Liver (tissue), 9 donors: Measurements from ENCODE around the gene CHAT. TPM values are rescaled to one million over a fixed set of nuclear protein-coding genes. Genes with fewer than 3 reads are reported as not detected.

Source experiments
- DNase-seq: peaks from one replicate; pipeline ENCODE4 v3.0.0-alpha.2; 2017; ENCODE audit warnings: low spot score
- H3K27ac ChIP-seq, 2 donors: one replicate each; pipeline ENCODE4 v1.7.0; 2013; ENCODE audit warnings: inconsistent platforms in 2 of 2, low read length in 2 of 2, control low read depth in 1 of 2, low read depth in 1 of 2, mild to moderate bottlenecking in 1 of 2
- H3K27me3 ChIP-seq, 4 donors: one replicate each; pipeline versions ENCODE4 v1.6.1 to v1.7.0; 2013; ENCODE audit warnings: low read length in 3 of 4, inconsistent platforms in 1 of 4, mild to moderate bottlenecking in 1 of 4, moderate library complexity in 1 of 4; ENCODE audit not compliant: control insufficient read depth in 4 of 4, insufficient read depth in 4 of 4
- H3K36me3 ChIP-seq, 4 donors: one replicate each; pipeline versions ENCODE4 v1.6.1 to v1.7.0; 2013; ENCODE audit warnings: low read length in 3 of 4, mild to moderate bottlenecking in 3 of 4, low read depth in 1 of 4, moderate library complexity in 1 of 4; ENCODE audit not compliant: control insufficient read depth in 4 of 4, insufficient read depth in 3 of 4
- H3K4me1 ChIP-seq, 4 donors: one replicate each; pipeline versions ENCODE4 v1.6.1 to v1.7.0; 2013; ENCODE audit warnings: low read length in 3 of 4, mild to moderate bottlenecking in 3 of 4, moderate library complexity in 1 of 4; ENCODE audit not compliant: control insufficient read depth in 4 of 4, insufficient read depth in 4 of 4
- H3K4me3 ChIP-seq, 3 donors: one replicate each; pipeline versions ENCODE4 v1.6.1 to v1.7.0; 2013; ENCODE audit warnings: low read length in 3 of 3, control low read depth in 1 of 3, low read depth in 1 of 3, mild to moderate bottlenecking in 1 of 3
- H3K9ac ChIP-seq, 2 donors: one replicate each; pipeline ENCODE4 v1.7.0; 2013; ENCODE audit warnings: low read length in 2 of 2, mild to moderate bottlenecking in 2 of 2, moderate library complexity in 2 of 2, control low read depth in 1 of 2, low read depth in 1 of 2
- H3K9me3 ChIP-seq, 4 donors: one replicate each; pipeline versions ENCODE4 v1.6.1 to v1.7.0; 2013; ENCODE audit warnings: low read length in 3 of 4; ENCODE audit not compliant: control insufficient read depth in 4 of 4
- FOXA1 ChIP-seq: IDR thresholded peaks from 2 replicates; pipeline ENCODE4 v1.6.1; 2016; ENCODE audit warnings: antibody characterized with exemption
- FOXA2 ChIP-seq: IDR thresholded peaks from 2 replicates; pipeline ENCODE4 v1.6.1; 2016; ENCODE audit warnings: antibody characterized with exemption
- GABPA ChIP-seq, 2 donors: IDR thresholded peaks in 1 of 2; conservative IDR thresholded peaks in 1 of 2; 2 replicates each; pipeline ENCODE4 v1.6.1; 2016; ENCODE audit warnings: antibody characterized with exemption in 2 of 2, mild to moderate bottlenecking in 1 of 2, moderate library complexity in 1 of 2
- HNF4A ChIP-seq, 2 donors: conservative IDR thresholded peaks; 2 replicates each; pipeline ENCODE4 v1.6.1; 2016; ENCODE audit warnings: antibody characterized with exemption in 2 of 2, mild to moderate bottlenecking in 2 of 2
- HNF4G ChIP-seq: IDR thresholded peaks from 2 replicates; pipeline ENCODE4 v1.6.1; 2016; ENCODE audit warnings: antibody characterized with exemption
- JUND ChIP-seq, 2 donors: IDR thresholded peaks; 2 replicates each; pipeline ENCODE4 v1.6.1; 2016; ENCODE audit warnings: antibody characterized with exemption in 2 of 2
- NR2F2 ChIP-seq: IDR thresholded peaks from 2 replicates; pipeline ENCODE4 v1.6.1; 2016; ENCODE audit warnings: antibody characterized with exemption
- RAD21 ChIP-seq, 2 donors: IDR thresholded peaks; 2 replicates each; pipeline ENCODE4 v1.6.1; 2016; ENCODE audit warnings: antibody characterized with exemption in 2 of 2, mild to moderate bottlenecking in 2 of 2
- RXRA ChIP-seq, 2 donors: IDR thresholded peaks; 2 replicates each; pipeline ENCODE4 v1.6.1; 2017 to 2018; ENCODE audit warnings: antibody characterized with exemption in 2 of 2, mild to moderate bottlenecking in 1 of 2
- SP1 ChIP-seq: IDR thresholded peaks from 2 replicates; pipeline ENCODE4 v1.6.1; 2018; ENCODE audit warnings: antibody characterized with exemption, mild to moderate bottlenecking
- TAF1 ChIP-seq: conservative IDR thresholded peaks from 2 replicates; pipeline ENCODE4 v1.6.1; 2016; ENCODE audit warnings: antibody characterized with exemption, mild to moderate bottlenecking
- WGBS: extraction: QIAGEN DNeasy Blood & Tissue Kit; methylation state at CpG from one replicate; pipeline ENCODE4 v1.1.7; 2013; 5-methylcytosine and 5-hydroxymethylcytosine counted together
- polyA plus RNA-seq, 2 donors: library from polyadenylated mRNA; stranded (reverse) in 1 of 2; unstranded in 1 of 2; fragments of 200-250 nt in 1 of 2; fragments of >200 nt in 1 of 2; fragmentation: Nextera tagmentation in 1 of 2; extraction: Ambion mirVana in 1 of 2; gene quantifications; one replicate each; pipeline versions ENCODE4 v1.2.1 to v1.2.3, GENCODE V29; 2013 to 2015
- total RNA-seq, 2 donors: library from RNA; depleted of rRNA; stranded (reverse); fragments of >200 nt; gene quantifications; one replicate each; pipeline ENCODE4 v1.2.3, GENCODE V29; 2014
- TF ChIP-seq, protein P1 (sequence below): fragments of 150-350 bp; IDR thresholded peaks from 2 replicates; pipeline ENCODE4 v1.5.1; 2017; ENCODE audit warnings: improper control_type of control experiment, low read depth, low read length; ENCODE audit not compliant: missing input control
- TF ChIP-seq, protein P2 (sequence below): IDR thresholded peaks from 2 replicates; pipeline ENCODE4 v1.6.1; 2016; ENCODE audit warnings: antibody characterized with exemption
- TF ChIP-seq, protein P3 (sequence below): IDR thresholded peaks from 2 replicates; pipeline ENCODE4 v1.6.1; 2016; ENCODE audit warnings: antibody characterized with exemption
- donor health status: healthy.
- donor health status: healthy.
- donor health status: healthy.
- donor health status: healthy.
- donor health status: healthy.

The CHAT gene
- total and polyA plus RNA-seq, 4 donors, result not detected

DNA sequence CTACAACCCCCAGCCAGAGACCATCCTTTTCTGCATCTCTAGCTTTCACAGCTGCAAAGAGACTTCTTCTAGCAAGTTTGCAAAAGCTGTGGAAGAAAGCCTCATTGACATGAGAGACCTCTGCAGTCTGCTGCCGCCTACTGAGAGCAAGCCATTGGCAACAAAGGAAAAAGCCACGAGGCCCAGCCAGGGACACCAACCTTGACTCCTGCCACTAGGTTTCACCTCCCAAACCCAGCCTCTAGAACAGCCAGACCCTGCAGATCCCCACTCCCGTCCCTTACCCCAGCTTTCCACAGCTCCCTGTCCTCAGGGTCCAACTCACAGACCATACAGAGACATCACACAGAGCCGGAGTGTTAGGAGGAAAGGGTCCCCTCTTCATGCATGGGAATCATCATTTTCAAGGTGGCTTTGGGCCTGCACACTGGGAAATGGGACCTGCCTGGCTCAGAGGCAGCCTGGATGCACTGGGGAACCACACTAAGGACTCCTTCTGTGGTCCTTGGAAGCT lies 51.1 kb downstream of the CHAT start:
- TF ChIP-seq JUND (IDR thresholded peaks at IDR 0.05), result no peak
- Histone ChIP-seq H3K27ac (no peak overlapping the region), H3K9ac (no peak overlapping the region), H3K4me3 (no peak overlapping the region), H3K9me3 (no peaks in the 10 kb centered on the region), H3K27me3 (peaks cover 0 to 3% (median 0%) of the 10 kb centered on the region in 4 donors), H3K36me3 (no peaks in the 10 kb centered on the region), H3K4me1 (no peaks in the 10 kb centered on the region)
- DNase-seq, result no peak
- WGBS, result 75% methylated on average over 4 of the region's 4 CpGs

DNA sequence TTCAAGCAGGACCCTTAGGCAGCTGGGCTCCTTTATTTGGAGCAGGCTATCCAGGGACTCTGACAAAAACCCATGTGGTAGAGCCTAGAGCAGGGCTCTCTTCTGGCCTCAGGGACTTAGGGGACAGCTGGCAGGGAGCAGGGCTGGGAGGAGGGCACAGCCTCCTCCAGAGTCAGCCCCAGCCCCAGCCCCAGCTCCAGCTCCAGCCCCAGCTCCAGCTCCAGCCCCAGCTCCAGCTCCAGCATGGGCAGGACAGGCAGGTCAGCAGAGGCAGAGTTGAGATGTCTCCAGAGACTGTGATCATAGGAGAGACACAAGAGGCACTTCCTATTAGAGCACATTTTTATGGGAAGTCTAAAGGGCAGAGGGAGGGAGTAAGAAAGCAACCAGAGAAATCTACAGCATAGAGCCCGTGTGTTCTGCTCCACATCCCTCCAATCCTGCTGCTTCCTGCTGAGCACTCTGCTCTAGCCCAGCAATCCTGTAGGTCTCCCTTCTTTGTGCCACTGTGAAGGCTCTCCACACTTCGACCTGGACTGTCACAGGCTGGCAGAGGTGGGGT lies 52.3 kb downstream of the CHAT start:
- Histone ChIP-seq H3K36me3 (no peaks in the 10 kb centered on the region), H3K9ac (no peak overlapping the region), H3K27ac (no peak overlapping the region), H3K27me3 (peaks cover 0 to 5% (median 0%) of the 10 kb centered on the region in 4 donors), H3K4me1 (no peaks in the 10 kb centered on the region), H3K4me3 (no peak overlapping the region), H3K9me3 (peaks cover 0 to 3% (median 0%) of the 10 kb centered on the region in 4 donors)
- no peak for DNase-seq
- TF ChIP-seq GABPA (IDR thresholded peaks at IDR 0.05 in 1 of 2, conservative IDR thresholded peaks at IDR 0.05 in 1 of 2) (no peak), JUND (IDR thresholded peaks at IDR 0.05) (no peak)
- WGBS, result 40% methylated on average over 2 of the region's 2 CpGs

DNA sequence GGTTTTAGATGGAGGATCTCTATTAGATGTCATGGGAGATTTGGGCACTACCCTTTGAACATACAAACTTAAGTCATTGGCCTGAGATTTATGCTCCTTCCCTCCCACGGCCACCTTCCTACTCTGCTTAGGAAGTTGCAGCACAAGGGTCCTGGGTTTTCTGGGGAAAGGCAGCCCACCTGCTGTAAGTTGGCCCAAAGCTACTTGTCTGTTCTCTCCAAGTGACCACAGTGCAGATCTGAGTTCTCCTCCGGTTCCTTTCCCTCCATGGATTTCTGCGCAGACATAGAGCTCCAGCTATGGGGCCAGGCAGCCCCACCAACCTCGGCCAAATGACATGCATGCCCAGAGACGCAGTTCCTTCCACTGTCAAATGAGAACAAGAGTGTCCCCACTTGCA lies 52.8 kb downstream of the CHAT start:
- no peak for DNase-seq
- Histone ChIP-seq H3K27ac (no peak overlapping the region), H3K27me3 (peaks cover 0 to 5% (median 0%) of the 10 kb centered on the region in 4 donors), H3K9me3 (peaks cover 0 to 6% (median 0%) of the 10 kb centered on the region in 4 donors), H3K4me1 (no peaks in the 10 kb centered on the region), H3K4me3 (no peak overlapping the region), H3K36me3 (no peaks in the 10 kb centered on the region), H3K9ac (no peak overlapping the region)
- 86% methylated on average over 5 of the region's 5 CpGs for WGBS
- no peak for TF ChIP-seq HNF4G
- TF ChIP-seq, protein P1, sequence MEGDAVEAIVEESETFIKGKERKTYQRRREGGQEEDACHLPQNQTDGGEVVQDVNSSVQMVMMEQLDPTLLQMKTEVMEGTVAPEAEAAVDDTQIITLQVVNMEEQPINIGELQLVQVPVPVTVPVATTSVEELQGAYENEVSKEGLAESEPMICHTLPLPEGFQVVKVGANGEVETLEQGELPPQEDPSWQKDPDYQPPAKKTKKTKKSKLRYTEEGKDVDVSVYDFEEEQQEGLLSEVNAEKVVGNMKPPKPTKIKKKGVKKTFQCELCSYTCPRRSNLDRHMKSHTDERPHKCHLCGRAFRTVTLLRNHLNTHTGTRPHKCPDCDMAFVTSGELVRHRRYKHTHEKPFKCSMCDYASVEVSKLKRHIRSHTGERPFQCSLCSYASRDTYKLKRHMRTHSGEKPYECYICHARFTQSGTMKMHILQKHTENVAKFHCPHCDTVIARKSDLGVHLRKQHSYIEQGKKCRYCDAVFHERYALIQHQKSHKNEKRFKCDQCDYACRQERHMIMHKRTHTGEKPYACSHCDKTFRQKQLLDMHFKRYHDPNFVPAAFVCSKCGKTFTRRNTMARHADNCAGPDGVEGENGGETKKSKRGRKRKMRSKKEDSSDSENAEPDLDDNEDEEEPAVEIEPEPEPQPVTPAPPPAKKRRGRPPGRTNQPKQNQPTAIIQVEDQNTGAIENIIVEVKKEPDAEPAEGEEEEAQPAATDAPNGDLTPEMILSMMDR, result no peak
- TF ChIP-seq, protein P2, sequence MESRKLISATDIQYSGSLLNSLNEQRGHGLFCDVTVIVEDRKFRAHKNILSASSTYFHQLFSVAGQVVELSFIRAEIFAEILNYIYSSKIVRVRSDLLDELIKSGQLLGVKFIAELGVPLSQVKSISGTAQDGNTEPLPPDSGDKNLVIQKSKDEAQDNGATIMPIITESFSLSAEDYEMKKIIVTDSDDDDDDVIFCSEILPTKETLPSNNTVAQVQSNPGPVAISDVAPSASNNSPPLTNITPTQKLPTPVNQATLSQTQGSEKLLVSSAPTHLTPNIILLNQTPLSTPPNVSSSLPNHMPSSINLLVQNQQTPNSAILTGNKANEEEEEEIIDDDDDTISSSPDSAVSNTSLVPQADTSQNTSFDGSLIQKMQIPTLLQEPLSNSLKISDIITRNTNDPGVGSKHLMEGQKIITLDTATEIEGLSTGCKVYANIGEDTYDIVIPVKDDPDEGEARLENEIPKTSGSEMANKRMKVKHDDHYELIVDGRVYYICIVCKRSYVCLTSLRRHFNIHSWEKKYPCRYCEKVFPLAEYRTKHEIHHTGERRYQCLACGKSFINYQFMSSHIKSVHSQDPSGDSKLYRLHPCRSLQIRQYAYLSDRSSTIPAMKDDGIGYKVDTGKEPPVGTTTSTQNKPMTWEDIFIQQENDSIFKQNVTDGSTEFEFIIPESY, result no peak

DNA sequence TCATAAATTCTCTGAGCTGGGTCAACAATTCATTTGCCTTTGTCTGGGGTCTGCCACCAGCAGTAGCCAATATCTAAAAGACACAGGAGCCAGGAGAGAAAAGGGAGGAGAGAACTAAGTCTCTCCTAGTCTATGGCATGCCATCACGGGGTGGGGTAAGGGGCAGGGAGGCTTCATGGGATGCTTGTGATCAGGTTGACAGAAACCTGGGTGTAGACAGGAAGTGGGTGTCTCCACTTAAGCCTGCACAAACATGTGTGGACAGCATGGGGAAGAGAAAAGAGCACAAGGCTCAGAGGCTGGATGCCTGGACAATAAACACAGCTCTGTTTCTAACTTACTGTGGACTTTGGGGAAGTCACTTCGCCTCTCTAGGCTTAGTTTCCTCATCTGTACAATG lies 54.2 kb downstream of the CHAT start:
- TF ChIP-seq HNF4G (no peak), HNF4A (conservative IDR thresholded peaks at IDR 0.05) (no peak), RXRA (IDR thresholded peaks at IDR 0.05) (no peak), JUND (IDR thresholded peaks at IDR 0.05) (no peak), FOXA2 (no peak), TAF1 (no peak), RAD21 (IDR thresholded peaks at IDR 0.05) (no peak), NR2F2 (no peak), SP1 (no peak), FOXA1 (no peak)
- TF ChIP-seq, protein P2, result no peak
- TF ChIP-seq, protein P3, sequence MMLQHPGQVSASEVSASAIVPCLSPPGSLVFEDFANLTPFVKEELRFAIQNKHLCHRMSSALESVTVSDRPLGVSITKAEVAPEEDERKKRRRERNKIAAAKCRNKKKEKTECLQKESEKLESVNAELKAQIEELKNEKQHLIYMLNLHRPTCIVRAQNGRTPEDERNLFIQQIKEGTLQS, result no peak
- Histone ChIP-seq H3K4me1 (no peaks in the 10 kb centered on the region), H3K9me3 (peaks cover 0 to 6% (median 0%) of the 10 kb centered on the region in 4 donors), H3K9ac (no peak overlapping the region), H3K27ac (no peak overlapping the region), H3K27me3 (peaks cover 0 to 5% (median 0%) of the 10 kb centered on the region in 4 donors), H3K36me3 (no peaks in the 10 kb centered on the region), H3K4me3 (no peak overlapping the region)
- no peak for DNase-seq
- 62% methylated on average over 2 of the region's 2 CpGs for WGBS
